ENCODE measurements around the gene SLC25A26. TPM values are rescaled to one million over a fixed set of nuclear protein-coding genes. Genes with fewer than 3 reads are reported as not detected.

Gene SLC25A26
- polyA plus RNA-seq, 1 donor = 26.4 TPM

Other genes starting within 250 kb of the SLC25A26 start
- 12.3 TPM for gene MAGI1, start 182.1 kb upstream of the SLC25A26 start, polyA plus RNA-seq (ENCODE audit: insufficient read length)